Caco-2 (cell line): ENCODE data around the gene PMM2. TPM values are rescaled to one million over a fixed set of nuclear protein-coding genes. Genes with fewer than 3 reads are reported as not detected.

Experiments
- BruUV-seq: library from RNA; stranded (reverse); fragments of 400-500 nt; replicated peaks from 2 replicates; lab custom pipeline; 2021; lab: Mats Ljungman, UMichigan
- CTCF ChIA-PET: fragments of 300-600 bp; sonication (Branson Sonifier 250); formaldehyde crosslinking; loops from one replicate; lab custom pipeline; 2022; ENCODE audit warnings: antibody characterized with exemption; lab: Charles Lee
- POLR2A ChIA-PET: fragments of 300-600 bp; sonication (Branson Sonifier 250); formaldehyde crosslinking; loops from one replicate; lab custom pipeline; 2022; ENCODE audit warnings: antibody characterized with exemption; lab: Charles Lee
- DNase-seq, 2 experiments: peaks; one replicate each; pipeline versions ENCODE4 v3.0.0 to v3.0.0-alpha.2; 2020 to 2022
- H3K27me3 ChIP-seq: replicated peaks from 2 replicates; pipeline ENCODE4 v1.6.0; 2011; ENCODE audit warnings: low read length; ENCODE audit not compliant: control insufficient read depth, insufficient read depth
- H3K36me3 ChIP-seq: 2 replicates; pipeline ENCODE4 v1.5.1; 2011; ENCODE audit warnings: low read length; ENCODE audit not compliant: control insufficient read depth, insufficient read depth
- H3K4me1 ChIP-seq: fragments of 250-450 bp; sonication (Bioruptor Pico); 2 replicates; pipeline ENCODE4 v1.5.1; 2020; ENCODE audit warnings: mild to moderate bottlenecking
- H3K4me3 ChIP-seq: 2 replicates; pipeline ENCODE4 v1.5.1; 2011; ENCODE audit warnings: low read depth, mild to moderate bottlenecking, control low read depth, low read length
- H3K9me3 ChIP-seq: fragments of 250-450 bp; sonication (Bioruptor Pico); 2 replicates; pipeline ENCODE4 v1.5.1; 2020; ENCODE audit warnings: mild to moderate bottlenecking, moderate library complexity
- H3K27ac Mint-ChIP-seq: one replicate; pipeline ENCODE4 v1.8.0; 2022; ENCODE audit warnings: mixed read lengths; ENCODE audit not compliant: unreplicated experiment
- H3K27me3 Mint-ChIP-seq: one replicate; pipeline ENCODE4 v1.8.0; 2022; ENCODE audit warnings: mixed read lengths; ENCODE audit not compliant: insufficient read depth, unreplicated experiment
- H3K36me3 Mint-ChIP-seq: one replicate; pipeline ENCODE4 v1.8.0; 2022; ENCODE audit warnings: mild to moderate bottlenecking, mixed read lengths; ENCODE audit not compliant: insufficient read depth, unreplicated experiment
- H3K4me1 Mint-ChIP-seq: one replicate; pipeline ENCODE4 v1.8.0; 2022; ENCODE audit warnings: low read depth, mixed read lengths; ENCODE audit not compliant: unreplicated experiment
- H3K4me3 Mint-ChIP-seq: one replicate; pipeline ENCODE4 v1.8.0; 2022; ENCODE audit warnings: mild to moderate bottlenecking, moderate library complexity, mixed read lengths; ENCODE audit not compliant: unreplicated experiment
- H3K9me3 Mint-ChIP-seq: one replicate; pipeline ENCODE4 v1.8.0; 2022; ENCODE audit warnings: mixed read lengths; ENCODE audit not compliant: unreplicated experiment
- CTCF ChIP-seq, 2 experiments: fragments of 200-600 bp in 1 of 2; IDR thresholded peaks; 1 replicate in 1 of 2; 2 replicates in 1 of 2; pipeline versions ENCODE4 v1.5.1 to v1.8.0; 2011 to 2022; ENCODE audit warnings: antibody characterized with exemption in 1 of 2, control low read depth in 1 of 2, inconsistent platforms in 1 of 2, low read depth in 1 of 2, low read length in 1 of 2, mild to moderate bottlenecking in 1 of 2, moderate library complexity in 1 of 2; ENCODE audit not compliant: insufficient read depth in 1 of 2, severe bottlenecking in 1 of 2, unreplicated experiment in 1 of 2
- intact Hi-C: fragments of 100-400 bp; cut with micrococcal nuclease; formaldehyde crosslinking; loops from one replicate; pipeline ENCODE4 v1.10.0; 2022; ENCODE audit not compliant: unreplicated experiment
- total RNA-seq: library from RNA; stranded (reverse); gene quantifications from 2 replicates; pipeline ENCODE4 v1.2.3, GENCODE V29; 2022

PMM2 gene
- total RNA-seq, 1 experiment from 2014 or later, result 69.0 TPM

- Histone ChIP-seq H3K36me3 (no peaks in the 10 kb centered on the region), H3K4me3 (no peak overlapping the region), H3K9me3 (no peaks in the 10 kb centered on the region), H3K27me3 (no peaks in the 10 kb centered on the region), H3K4me1 (no peaks in the 10 kb centered on the region)
- no peak overlapping the region for H3K27ac Mint-ChIP-seq
- peaks cover 91% of the 10 kb centered on the region for H3K36me3 Mint-ChIP-seq
- no peaks in the 10 kb centered on the region for H3K27me3 Mint-ChIP-seq
- DNase-seq, result no peak
- no peaks in the 10 kb centered on the region for H3K9me3 Mint-ChIP-seq
- POLR2A ChIA-PET, result no interaction called here
- CTCF ChIA-PET, result interaction anchor here (0.7 kb wide), 1 partner anchor 35 kb away, joined by 3 read pairs; no protein-coding TSS in a partner anchor
- BruUV-seq, result no TSS peak
- no peak overlapping the region for H3K4me3 Mint-ChIP-seq
- no peaks in the 10 kb centered on the region for H3K4me1 Mint-ChIP-seq
- intact Hi-C loops, result no loop called here
- no peak for TF ChIP-seq CTCF (IDR thresholded peaks at IDR 0.05; ENCODE audit: insufficient read depth in 1 of 2, low read depth in 1 of 2, low read length in 1 of 2, severe bottlenecking in 1 of 2, unreplicated experiment in 1 of 2)
Observed at GRCh38 chr16:8816967-8817655, 19.5 kb downstream of the PMM2 start.

- no peak for TF ChIP-seq CTCF (IDR thresholded peaks at IDR 0.05; ENCODE audit: insufficient read depth in 1 of 2, low read depth in 1 of 2, low read length in 1 of 2, severe bottlenecking in 1 of 2, unreplicated experiment in 1 of 2)
- Histone ChIP-seq H3K4me3 (no peak overlapping the region), H3K27me3 (no peaks in the 10 kb centered on the region), H3K36me3 (no peaks in the 10 kb centered on the region), H3K9me3 (no peaks in the 10 kb centered on the region), H3K4me1 (no peaks in the 10 kb centered on the region)
- ChIA-PET CTCF (no interaction called here), POLR2A (no interaction called here)
- H3K9me3 Mint-ChIP-seq, result no peaks in the 10 kb centered on the region
- BruUV-seq, result no TSS peak
- H3K4me1 Mint-ChIP-seq, result no peaks in the 10 kb centered on the region
- no peak overlapping the region for H3K4me3 Mint-ChIP-seq
- no peaks in the 10 kb centered on the region for H3K27me3 Mint-ChIP-seq
- intact Hi-C loops, result no loop called here
- H3K27ac Mint-ChIP-seq, result no peak overlapping the region
- H3K36me3 Mint-ChIP-seq, result peaks cover 86% of the 10 kb centered on the region
- no peak for DNase-seq
Observed at GRCh38 chr16:8818504-8819270, 21.0 kb downstream of the PMM2 start.

- BruUV-seq, result no TSS peak
- TF ChIP-seq CTCF (IDR thresholded peaks at IDR 0.05; ENCODE audit: insufficient read depth in 1 of 2, low read depth in 1 of 2, low read length in 1 of 2, severe bottlenecking in 1 of 2, unreplicated experiment in 1 of 2), result no peak
- Mint-ChIP-seq H3K36me3 (peaks cover 86% of the 10 kb centered on the region), H3K27ac (no peak overlapping the region), H3K4me3 (no peak overlapping the region), H3K4me1 (no peaks in the 10 kb centered on the region), H3K27me3 (no peaks in the 10 kb centered on the region), H3K9me3 (no peaks in the 10 kb centered on the region)
- ChIA-PET POLR2A (interaction anchor here (0.7 kb wide), 2 partner anchors 11 to 1305 kb away, joined by 3 to 4 read pairs; no protein-coding TSS in a partner anchor), CTCF (no interaction called here)
- DNase-seq, result no peak
- H3K4me1 ChIP-seq, result no peaks in the 10 kb centered on the region
- no peaks in the 10 kb centered on the region for H3K36me3 ChIP-seq
- no peak overlapping the region for H3K4me3 ChIP-seq
- H3K27me3 ChIP-seq, result no peaks in the 10 kb centered on the region
- no peaks in the 10 kb centered on the region for H3K9me3 ChIP-seq
- intact Hi-C loops, result no loop called here
Observed at GRCh38 chr16:8819411-8820034, 21.9 kb downstream of the PMM2 start.
